Right lobe of liver (tissue), 6 donors: ENCODE data around the gene ARHGEF7. TPM values are rescaled to one million over a fixed set of nuclear protein-coding genes. Genes with fewer than 3 reads are reported as not detected.
A peak's percentile ranks its signal among the peaks of the same experiment; 100 is the strongest.

Experiments
- ATAC-seq, 4 donors: fragments of 200-7000 bp; cut with Tn5 transposase; one replicate each; pipeline ENCODE4 v1.9.1; 2020; ENCODE audit warnings: mild to moderate bottlenecking in 4 of 4, moderate library complexity in 4 of 4
- DNase-seq, 3 donors: peaks; one replicate each; pipeline ENCODE4 v3.0.0-alpha.2; 2020
- H3K27ac ChIP-seq, 3 donors: fragments of 200-600 bp; one replicate each; pipeline ENCODE4 v1.8.0; 2022
- H3K27me3 ChIP-seq, 2 donors: fragments of 200-600 bp; one replicate each; pipeline ENCODE4 v1.8.0; 2022
- H3K36me3 ChIP-seq, 4 donors: fragments of 200-600 bp; sonication (generic) in 1 of 4; one replicate each; pipeline versions ENCODE4 v1.5.1 to v1.8.0; 2017 to 2022; ENCODE audit warnings: control low read depth in 1 of 4
- H3K4me1 ChIP-seq, 4 donors: fragments of 200-600 bp; sonication (generic) in 1 of 4; one replicate each; pipeline versions ENCODE4 v1.5.1 to v1.8.0; 2017 to 2022; ENCODE audit warnings: control low read depth in 1 of 4
- H3K4me3 ChIP-seq, 3 donors: fragments of 200-600 bp; one replicate each; pipeline ENCODE4 v1.8.0; 2022
- H3K9me3 ChIP-seq, 4 donors: fragments of 200-600 bp; sonication (generic) in 1 of 4; one replicate each; pipeline versions ENCODE4 v1.5.1 to v1.8.0; 2017 to 2022; ENCODE audit warnings: control low read depth in 1 of 4
- CTCF ChIP-seq, 4 donors: fragments of 200-600 bp in 3 of 4; fragments of 450-650 bp in 1 of 4; IDR thresholded peaks; one replicate each; pipeline versions ENCODE4 v1.5.1 to v1.8.0; 2016 to 2022; ENCODE audit warnings: antibody characterized with exemption in 4 of 4, mild to moderate bottlenecking in 2 of 4
- POLR2A ChIP-seq: fragments of 450-650 bp; IDR thresholded peaks from one replicate; pipeline ENCODE4 v1.6.1; 2017; ENCODE audit warnings: antibody characterized with exemption, mild to moderate bottlenecking
- WGBS: methylation state at CpG from one replicate; pipeline ENCODE4 v1.1.6; 2018; ENCODE audit warnings: low coverage, low lambda C conversion rate; ENCODE audit not compliant: insufficient coverage; ENCODE audit errors: missing lambda C conversion rate; 5-methylcytosine and 5-hydroxymethylcytosine counted together
- intact Hi-C, 2 donors: fragments of 100-400 bp; cut with DNase I; formaldehyde crosslinking; loops; one replicate each; pipeline versions ENCODE4 v1.11.2 to v1.14.1; 2022
- total RNA-seq, 6 experiments: library from RNA; depleted of rRNA in 2 of 6; stranded (reverse); fragments of >200 nt in 2 of 6; fragmentation: NEBNext Ultra II Directional in 3 of 6; extraction: Animal tissue kit (Norgen Biotek cat#: 25700) in 3 of 6; gene quantifications; one replicate each; pipeline versions ENCODE4 v1.1.0 to v1.2.4, GENCODE V29; 2016 to 2023
- donor health status: DM: no; HTN: yes; CAD: no.
- donor health status: DM: no; HTN: no; CAD: no.
- donor health status: DM: no; HTN: no; CAD: no.
- donor health status: DM: no; HTN: yes; CAD: no.
- donor health status: DM: no; HTN: yes; CAD: no.

The ARHGEF7 gene
- total RNA-seq, 6 experiments from 2014 or later = 22.0 to 40.1 (median 33.8) TPM

GRCh38 chr13:111241006-111241755, 126.1 kb downstream of the ARHGEF7 start:
- ATAC-seq (peak in 1 of 4 donors; percentile 27), DNase-seq (no peak)
- 88% methylated on average over 6 of the region's 16 CpGs for WGBS
- H3K27ac ChIP-seq = no peak overlapping the region
- no peaks in the 10 kb centered on the region for H3K9me3 ChIP-seq
- TF ChIP-seq POLR2A = no peak
- no peak for TF ChIP-seq CTCF (IDR thresholded peaks at IDR 0.05)
- H3K27me3 ChIP-seq = no peaks in the 10 kb centered on the region
- H3K4me3 ChIP-seq = no peak overlapping the region
- intact Hi-C loops = no loop called here
- peaks cover 4 to 11% (median 5%) of the 10 kb centered on the region in 4 donors for H3K36me3 ChIP-seq
- no peaks in the 10 kb centered on the region for H3K4me1 ChIP-seq

- no peaks in the 10 kb centered on the region for H3K4me1 ChIP-seq
- peaks cover 4 to 11% (median 5%) of the 10 kb centered on the region in 4 donors for H3K36me3 ChIP-seq
- DNase-seq (no peak), ATAC-seq (no peak)
- no peak overlapping the region for H3K4me3 ChIP-seq
- H3K27me3 ChIP-seq = no peaks in the 10 kb centered on the region
- no peak overlapping the region for H3K27ac ChIP-seq
- TF ChIP-seq CTCF (IDR thresholded peaks at IDR 0.05) (no peak), POLR2A (no peak)
- intact Hi-C loops = no loop called here
- H3K9me3 ChIP-seq = no peaks in the 10 kb centered on the region
- 95% methylated on average over 10 of the region's 11 CpGs for WGBS
Measured at GRCh38 chr13:111241862-111242261, 126.8 kb downstream of the ARHGEF7 start.

- intact Hi-C loops = no loop called here
- no peak for DNase-seq
- WGBS = 93% methylated on average over 4 of the region's 8 CpGs
Measured at GRCh38 chr13:111242585-111242984, 127.5 kb downstream of the ARHGEF7 start.

GRCh38 chr13:111243981-111244380, 128.9 kb downstream of the ARHGEF7 start:
- H3K4me3 ChIP-seq = no peak overlapping the region
- H3K36me3 ChIP-seq = peaks cover 5 to 11% (median 6%) of the 10 kb centered on the region in 4 donors
- DNase-seq (no peak), ATAC-seq (no peak)
- intact Hi-C loops = no loop called here
- WGBS = 94% methylated on average over 1 of the region's 1 CpG
- no peaks in the 10 kb centered on the region for H3K27me3 ChIP-seq
- TF ChIP-seq POLR2A (no peak), CTCF (IDR thresholded peaks at IDR 0.05) (no peak)
- H3K9me3 ChIP-seq = no peaks in the 10 kb centered on the region
- peaks cover 0 to 14% (median 6%) of the 10 kb centered on the region in 4 donors for H3K4me1 ChIP-seq
- H3K27ac ChIP-seq = no peak overlapping the region

More at GRCh38 chr13:111242585-111242984, 127.5 kb downstream of the ARHGEF7 start:
- Histone ChIP-seq H3K36me3 (peaks cover 5 to 11% (median 6%) of the 10 kb centered on the region in 4 donors), H3K27me3 (no peaks in the 10 kb centered on the region), H3K27ac (no peak overlapping the region), H3K4me1 (no peaks in the 10 kb centered on the region), H3K9me3 (no peaks in the 10 kb centered on the region), H3K4me3 (no peak overlapping the region)
- no peak for ATAC-seq
- TF ChIP-seq CTCF (IDR thresholded peaks at IDR 0.05) (no peak), POLR2A (no peak)
